ENCODE results near the gene EGFLAM. TPM values are rescaled to one million over a fixed set of nuclear protein-coding genes. Genes with fewer than 3 reads are reported as not detected.

The EGFLAM gene
- total RNA-seq, 1 experiment from 2014 or later, result 9.3 TPM

- ChIA-PET POLR2A (interaction anchor here (0.9 kb wide), 1 partner anchor 14 kb away, joined by 4 read pairs; no protein-coding TSS in a partner anchor), CTCF (interaction anchor here (0.5 to 9.9 kb wide), 2 partner anchors 20 to 499 kb away, joined by 3 to 60 read pairs; no protein-coding TSS in a partner anchor)
- Mint-ChIP-seq H3K36me3 (ENCODE audit: insufficient read depth, unreplicated experiment) (no peaks in the 10 kb centered on the region), H3K27me3 (ENCODE audit: insufficient read depth, unreplicated experiment) (no peaks in the 10 kb centered on the region), H3K4me3 (ENCODE audit: unreplicated experiment) (no peak overlapping the region), H3K4me1 (ENCODE audit: insufficient read depth, unreplicated experiment) (no peaks in the 10 kb centered on the region), H3K27ac (ENCODE audit: low read depth, unreplicated experiment) (no peak overlapping the region), H3K9me3 (ENCODE audit: unreplicated experiment) (no peaks in the 10 kb centered on the region)
- intact Hi-C loops (cut with micrococcal nuclease), result no loop called here
- DNase-seq (ENCODE audit: unreplicated experiment), result no peak
- no peak for TF ChIP-seq CTCF (IDR thresholded peaks at IDR 0.05; ENCODE audit: unreplicated experiment)
- no TSS peak for BruUV-seq (replicated peaks)
Measured at GRCh38 chr5:38286002-38286401, 27.6 kb downstream of the EGFLAM start.

- TF ChIP-seq CTCF (IDR thresholded peaks at IDR 0.05; ENCODE audit: unreplicated experiment), result no peak
- no peaks in the 10 kb centered on the region for H3K36me3 Mint-ChIP-seq (ENCODE audit: insufficient read depth, unreplicated experiment)
- no TSS peak for BruUV-seq (replicated peaks)
- H3K4me1 Mint-ChIP-seq (ENCODE audit: insufficient read depth, unreplicated experiment), result peaks cover 9% of the 10 kb centered on the region
- intact Hi-C loops (cut with micrococcal nuclease), result no loop called here
- ChIA-PET CTCF (interaction anchor here (9.9 kb wide), 1 partner anchor 21 kb away, joined by 60 read pairs; no protein-coding TSS in a partner anchor), POLR2A (no interaction called here)
- no peak overlapping the region for H3K27ac Mint-ChIP-seq (ENCODE audit: low read depth, unreplicated experiment)
- no peak for DNase-seq (ENCODE audit: unreplicated experiment)
- no peaks in the 10 kb centered on the region for H3K9me3 Mint-ChIP-seq (ENCODE audit: unreplicated experiment)
- no peaks in the 10 kb centered on the region for H3K27me3 Mint-ChIP-seq (ENCODE audit: insufficient read depth, unreplicated experiment)
- no peak overlapping the region for H3K4me3 Mint-ChIP-seq (ENCODE audit: unreplicated experiment)
Measured at GRCh38 chr5:38287124-38287523, 28.8 kb downstream of the EGFLAM start.

- no peak for DNase-seq (ENCODE audit: unreplicated experiment)
- ChIA-PET CTCF (interaction anchor here (1.3 to 2.5 kb wide), 2 partner anchors 23 to 97 kb away, joined by 3 to 11 read pairs; no protein-coding TSS in a partner anchor), POLR2A (no interaction called here)
- no peak for TF ChIP-seq CTCF (IDR thresholded peaks at IDR 0.05; ENCODE audit: unreplicated experiment)
- intact Hi-C loops (cut with micrococcal nuclease), result no loop called here
- Mint-ChIP-seq H3K27me3 (ENCODE audit: insufficient read depth, unreplicated experiment) (no peaks in the 10 kb centered on the region), H3K9me3 (ENCODE audit: unreplicated experiment) (no peaks in the 10 kb centered on the region), H3K36me3 (ENCODE audit: insufficient read depth, unreplicated experiment) (no peaks in the 10 kb centered on the region), H3K4me3 (ENCODE audit: unreplicated experiment) (no peak overlapping the region), H3K27ac (ENCODE audit: low read depth, unreplicated experiment) (no peak overlapping the region), H3K4me1 (ENCODE audit: insufficient read depth, unreplicated experiment) (peaks cover 9% of the 10 kb centered on the region)
- BruUV-seq (replicated peaks), result no TSS peak
Measured at GRCh38 chr5:38289457-38289856, 31.1 kb downstream of the EGFLAM start.

- Mint-ChIP-seq H3K27ac (ENCODE audit: low read depth, unreplicated experiment) (no peak overlapping the region), H3K4me3 (ENCODE audit: unreplicated experiment) (no peak overlapping the region), H3K27me3 (ENCODE audit: insufficient read depth, unreplicated experiment) (no peaks in the 10 kb centered on the region), H3K36me3 (ENCODE audit: insufficient read depth, unreplicated experiment) (no peaks in the 10 kb centered on the region), H3K4me1 (ENCODE audit: insufficient read depth, unreplicated experiment) (peaks cover 9% of the 10 kb centered on the region), H3K9me3 (ENCODE audit: unreplicated experiment) (no peaks in the 10 kb centered on the region)
- no peak for DNase-seq (ENCODE audit: unreplicated experiment)
- intact Hi-C loops (cut with micrococcal nuclease), result no loop called here
- no peak for TF ChIP-seq CTCF (IDR thresholded peaks at IDR 0.05; ENCODE audit: unreplicated experiment)
- POLR2A ChIA-PET, result no interaction called here
- CTCF ChIA-PET, result interaction anchor here (1.1 to 2.5 kb wide), 3 partner anchors 23 to 97 kb away, joined by 3 to 11 read pairs (median 3); no protein-coding TSS in a partner anchor
- BruUV-seq (replicated peaks), result no TSS peak
Measured at GRCh38 chr5:38290028-38290653, 31.8 kb downstream of the EGFLAM start.

Data from MCF 10A (cell line).